Ishikawa (cell line): Measurements from ENCODE around the gene RUBCNL.

Experiments
- CREB1 ChIP-seq: IDR thresholded peaks from 2 replicates; pipeline ENCODE4 v1.6.1; 2012; ENCODE audit warnings: low read depth
- EGR1 ChIP-seq: IDR thresholded peaks from 2 replicates; pipeline ENCODE4 v1.6.1; 2012
- EP300 ChIP-seq: IDR thresholded peaks from 2 replicates; pipeline ENCODE4 v1.6.1; 2012; ENCODE audit warnings: borderline replicate concordance
- RAD21 ChIP-seq: IDR thresholded peaks from 2 replicates; pipeline ENCODE4 v1.6.1; 2012; ENCODE audit warnings: low read depth
- TAF1 ChIP-seq: IDR thresholded peaks from 2 replicates; pipeline ENCODE4 v1.6.1; 2012; ENCODE audit warnings: low read depth, mild to moderate bottlenecking
- TCF12 ChIP-seq: IDR thresholded peaks from 2 replicates; pipeline ENCODE4 v1.6.1; 2012; ENCODE audit warnings: low read depth

- TF ChIP-seq CREB1: no peak
- TF ChIP-seq EGR1: no peak
- no peak for TF ChIP-seq TCF12
- no peak for TF ChIP-seq TAF1
- TF ChIP-seq EP300: no peak
- TF ChIP-seq RAD21: no peak
These were observed 52.8 kb downstream of the RUBCNL start for GRCh38 chr13:46334035-46334822.
